SJSA1 (cell line): ENCODE measurements around the gene GPC4. TPM values are rescaled to one million over a fixed set of nuclear protein-coding genes. Genes with fewer than 3 reads are reported as not detected.
A peak's percentile ranks its signal among the peaks of the same experiment; 100 is the strongest.
"Not testable (repeated sequence)": the region's sequence is repeated elsewhere in the genome, so short reads cannot be mapped to it uniquely, and the experiment has no call there.

ENCODE experiments used
- DNase-seq, 2 experiments: peaks; one replicate each; pipeline ENCODE4 v3.0.0-alpha.2; 2015 to 2020; ENCODE audit warnings: low spot score in 2 of 2, low read depth in 1 of 2
- H3K27ac ChIP-seq: fragments of 250-450 bp; sonication (Bioruptor Pico); 2 replicates; pipeline ENCODE4 v1.5.1; 2020; ENCODE audit warnings: mild to moderate bottlenecking, moderate library complexity
- H3K27me3 ChIP-seq: fragments of 250-450 bp; sonication (Bioruptor Pico); replicated peaks from 2 replicates; pipeline ENCODE4 v1.5.1; 2020; ENCODE audit warnings: mild to moderate bottlenecking, moderate library complexity
- H3K36me3 ChIP-seq: fragments of 250-450 bp; sonication (Bioruptor Pico); 2 replicates; pipeline ENCODE4 v1.5.1; 2020; ENCODE audit warnings: mild to moderate bottlenecking
- H3K4me1 ChIP-seq: fragments of 250-450 bp; sonication (Bioruptor Pico); replicated peaks from 2 replicates; pipeline ENCODE4 v1.6.1; 2021; ENCODE audit warnings: mild to moderate bottlenecking
- H3K4me3 ChIP-seq: fragments of 250-450 bp; sonication (Bioruptor Pico); 2 replicates; pipeline ENCODE4 v1.5.1; 2020; ENCODE audit warnings: mild to moderate bottlenecking
- H3K9me3 ChIP-seq: fragments of 250-450 bp; sonication (Bioruptor Pico); replicated peaks from 2 replicates; pipeline ENCODE4 v1.5.1; 2020; ENCODE audit warnings: mild to moderate bottlenecking
- total RNA-seq: library from RNA; depleted of rRNA; stranded (reverse); fragments of >200 nt; shearing (Covaris generic); gene quantifications from 2 replicates; pipeline ENCODE4 v1.2.3, GENCODE V29; 2014

GPC4 gene
- total RNA-seq, 1 experiment from 2014 or later, result 25.8 TPM

DNA sequence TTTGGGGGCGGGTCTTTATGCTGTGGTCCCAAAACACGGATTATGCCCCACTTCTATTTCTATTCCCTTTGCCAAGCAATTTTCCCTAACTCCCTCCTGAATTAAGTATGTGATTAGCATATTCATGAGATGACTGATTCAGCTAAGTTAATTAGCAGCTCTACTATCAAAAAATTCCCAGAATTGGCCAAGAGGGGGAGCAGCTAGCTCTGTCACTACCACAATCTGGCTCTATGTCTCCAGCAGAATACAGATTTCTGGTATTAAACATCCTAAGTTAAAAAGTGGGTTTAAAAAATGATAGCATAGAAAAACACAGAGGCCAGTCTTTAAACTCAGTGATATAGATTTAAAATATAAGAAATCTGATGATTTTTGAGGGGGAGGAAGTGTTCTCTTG is 80.3 kb downstream of the GPC4 start:
- no peaks in the 10 kb centered on the region for H3K27me3 ChIP-seq
- no peak overlapping the region for H3K27ac ChIP-seq
- DNase-seq, result peak in 1 of 2 experiments; percentile 8
- no peaks in the 10 kb centered on the region for H3K4me1 ChIP-seq
- no peaks in the 10 kb centered on the region for H3K9me3 ChIP-seq
- H3K36me3 ChIP-seq, result peaks cover 7% of the 10 kb centered on the region; the same call in 1 of the 2 replicates
- H3K4me3 ChIP-seq, result no peak overlapping the region

DNA sequence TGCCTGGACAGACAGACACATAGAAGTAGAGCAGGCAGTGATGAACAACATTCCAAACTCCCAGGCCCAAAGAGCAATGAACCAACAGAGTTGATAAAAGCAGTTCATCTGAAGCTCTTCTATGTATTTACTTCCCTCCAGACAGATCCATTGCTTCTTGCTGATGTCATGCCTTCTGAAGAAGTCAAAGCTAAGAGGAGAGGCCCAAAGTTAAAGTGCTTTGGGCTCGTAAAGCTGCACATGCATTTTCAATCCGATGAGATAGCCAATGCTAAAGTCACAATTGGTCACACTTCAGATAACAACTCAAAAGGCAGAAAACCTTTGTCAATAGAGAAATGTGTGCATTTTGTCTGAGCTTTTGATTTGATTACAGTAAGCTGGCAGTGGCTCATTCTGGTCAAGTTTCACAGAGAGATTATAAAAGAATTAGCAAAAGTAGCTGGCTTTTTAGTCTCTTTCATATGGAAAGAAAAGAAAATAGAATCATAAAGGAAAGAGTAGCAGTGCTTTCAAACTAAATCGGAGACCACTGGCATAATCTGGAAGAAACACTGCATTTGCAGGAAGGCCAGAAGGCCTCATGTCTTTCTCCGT is 82.0 kb downstream of the GPC4 start:
- no peak for DNase-seq
- peaks cover 2% of the 10 kb centered on the region; the same call in 1 of the 2 replicates for H3K36me3 ChIP-seq
- H3K9me3 ChIP-seq, result no peaks in the 10 kb centered on the region
- H3K27ac ChIP-seq, result no peak overlapping the region
- no peak overlapping the region for H3K4me3 ChIP-seq
- no peaks in the 10 kb centered on the region for H3K27me3 ChIP-seq
- no peaks in the 10 kb centered on the region for H3K4me1 ChIP-seq

DNA sequence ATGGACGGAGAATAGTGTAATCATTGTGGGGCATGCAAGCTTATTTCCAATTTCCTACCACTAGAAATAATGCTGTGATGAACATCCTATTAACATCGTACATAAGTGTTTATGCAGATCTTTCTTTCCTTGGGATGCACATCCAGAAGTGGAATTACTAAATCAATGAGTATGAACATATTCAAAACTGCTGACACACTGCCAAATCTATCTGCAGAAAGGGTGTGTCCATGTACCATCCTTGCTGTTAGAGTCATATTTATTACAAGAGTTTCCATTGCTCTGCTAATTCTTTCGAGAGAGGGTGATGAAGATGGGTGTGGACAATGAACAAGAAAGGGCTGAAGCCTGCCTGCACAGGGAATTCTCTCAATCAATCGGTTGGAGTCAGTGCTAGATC is 82.6 kb downstream of the GPC4 start:
- Histone ChIP-seq H3K9me3 (no peaks in the 10 kb centered on the region), H3K4me3 (no peak overlapping the region), H3K27ac (no peak overlapping the region), H3K4me1 (no peaks in the 10 kb centered on the region), H3K36me3 (no peaks in the 10 kb centered on the region), H3K27me3 (no peaks in the 10 kb centered on the region)
- no peak for DNase-seq

DNA sequence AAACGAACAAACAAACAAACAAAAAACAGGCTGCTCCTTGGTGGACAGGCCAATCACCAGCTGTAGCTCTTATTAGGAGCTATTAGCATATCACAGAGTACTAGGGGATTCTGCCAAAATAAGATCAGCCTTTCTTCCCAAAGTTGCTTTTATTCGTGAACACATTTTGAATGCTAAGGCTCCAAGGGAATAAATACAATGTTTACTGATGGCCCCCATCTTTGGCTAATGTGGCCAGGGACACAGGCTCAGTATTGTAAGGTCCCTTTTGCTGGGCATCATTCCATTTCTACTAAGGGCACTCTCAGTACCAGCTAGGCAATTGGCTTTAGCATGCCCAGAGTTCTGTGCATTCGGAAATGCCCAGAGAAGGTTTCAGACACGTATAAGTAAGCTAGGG is 84.3 kb downstream of the GPC4 start:
- DNase-seq, result no peak
- Histone ChIP-seq H3K4me3 (no peak overlapping the region), H3K36me3 (no peaks in the 10 kb centered on the region), H3K9me3 (no peaks in the 10 kb centered on the region), H3K27me3 (no peaks in the 10 kb centered on the region), H3K27ac (no peak overlapping the region), H3K4me1 (peaks cover 9% of the 10 kb centered on the region)

DNA sequence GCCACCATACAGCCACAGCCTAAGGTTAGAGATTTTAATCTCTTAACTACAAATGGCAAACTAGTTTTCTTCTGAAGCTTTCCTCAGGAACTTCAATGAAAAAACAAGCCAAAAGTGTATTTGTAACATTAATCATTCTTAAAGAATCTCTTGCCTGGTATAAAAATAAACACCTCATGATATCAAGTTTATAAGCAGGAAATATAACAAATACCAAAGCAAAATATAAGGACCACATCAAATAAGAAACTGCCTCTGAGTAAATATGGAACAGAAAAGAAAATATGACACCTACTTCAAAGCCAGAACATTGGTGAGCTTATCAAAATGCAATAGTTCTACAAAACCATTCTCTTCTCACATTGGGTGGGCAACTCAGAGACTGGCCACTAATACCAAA is 89.9 kb downstream of the GPC4 start:
- DNase-seq, result peak in 1 of 2 experiments; percentile 65
- Histone ChIP-seq H3K9me3 (no peaks in the 10 kb centered on the region), H3K27ac (no peak overlapping the region), H3K27me3 (no peaks in the 10 kb centered on the region), H3K4me3 (no peak overlapping the region), H3K4me1 (peaks cover 17% of the 10 kb centered on the region), H3K36me3 (peaks cover 2% of the 10 kb centered on the region; the same call in 1 of the 2 replicates)

DNA sequence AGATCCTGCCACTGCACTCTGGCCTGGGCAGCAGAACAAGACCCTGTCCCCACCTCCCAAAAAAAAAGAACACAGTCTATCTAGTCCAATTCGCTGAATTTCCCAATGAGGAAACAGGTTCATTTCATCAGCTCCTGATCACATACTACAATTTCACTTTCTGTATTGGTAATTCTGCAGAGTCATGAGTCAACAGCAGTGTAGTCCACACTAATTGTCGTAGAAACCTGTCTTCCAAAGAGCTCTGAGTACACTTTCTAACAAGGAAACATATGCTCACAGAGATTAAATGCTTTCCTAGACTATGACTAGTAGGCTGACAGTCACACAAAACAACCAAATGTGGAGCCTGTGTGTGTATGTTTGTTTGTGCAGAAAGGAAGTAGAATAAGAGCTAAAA is 91.9 kb downstream of the GPC4 start:
- Histone ChIP-seq H3K4me1 (peaks cover 17% of the 10 kb centered on the region), H3K36me3 (peaks cover 2% of the 10 kb centered on the region; the same call in 1 of the 2 replicates), H3K27ac (no peak overlapping the region), H3K27me3 (no peaks in the 10 kb centered on the region), H3K4me3 (no peak overlapping the region), H3K9me3 (no peaks in the 10 kb centered on the region)
- no peak for DNase-seq

DNA sequence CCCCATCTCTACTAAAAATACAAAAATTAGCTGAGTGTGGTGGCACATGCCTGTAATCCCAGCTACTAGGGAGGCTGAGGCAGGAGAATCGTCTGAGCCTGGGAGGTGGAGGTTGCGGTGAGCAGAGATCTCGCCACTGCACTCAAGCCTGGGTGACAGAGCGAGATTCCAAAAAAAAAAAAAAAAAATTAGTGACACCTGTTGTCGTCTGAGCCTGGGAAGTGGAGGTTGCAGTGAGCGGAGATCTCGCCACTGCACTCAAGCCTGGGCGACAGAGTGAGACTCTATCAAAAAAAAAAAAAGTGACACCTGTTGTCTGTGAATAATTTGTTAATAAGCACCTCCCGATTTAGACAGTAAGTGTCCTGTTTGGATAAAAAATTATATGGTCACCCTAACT is 93.0 kb downstream of the GPC4 start:
- H3K4me3 ChIP-seq, H3K9me3 ChIP-seq, H3K27me3 ChIP-seq, H3K27ac ChIP-seq, DNase-seq, H3K36me3 ChIP-seq: not testable (repeated sequence)
- peaks cover 17% of the 10 kb centered on the region for H3K4me1 ChIP-seq

DNA sequence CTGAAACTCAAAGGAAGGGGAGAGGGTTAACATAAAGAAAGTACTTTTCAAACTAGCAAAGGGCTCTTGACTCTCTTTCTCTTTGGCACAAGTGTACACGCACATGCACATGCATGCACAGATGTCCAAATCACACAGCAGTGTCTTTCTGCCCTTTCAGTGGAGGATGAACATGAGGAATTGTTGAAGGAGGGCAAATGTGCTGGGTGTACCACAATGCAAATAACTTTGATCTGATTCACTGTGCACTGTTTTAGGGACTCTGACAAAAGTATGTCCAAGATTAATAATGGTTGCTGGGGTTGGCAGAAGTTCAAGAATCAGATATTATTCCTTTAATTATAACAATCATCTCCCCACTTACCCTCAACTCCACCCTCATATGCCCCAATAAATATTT is 93.8 kb downstream of the GPC4 start:
- Histone ChIP-seq H3K27me3 (no peaks in the 10 kb centered on the region), H3K36me3 (peaks cover 2% of the 10 kb centered on the region; the same call in 1 of the 2 replicates), H3K27ac (no peak overlapping the region), H3K4me3 (no peak overlapping the region), H3K9me3 (no peaks in the 10 kb centered on the region), H3K4me1 (peaks cover 13% of the 10 kb centered on the region)
- DNase-seq, result no peak

DNA sequence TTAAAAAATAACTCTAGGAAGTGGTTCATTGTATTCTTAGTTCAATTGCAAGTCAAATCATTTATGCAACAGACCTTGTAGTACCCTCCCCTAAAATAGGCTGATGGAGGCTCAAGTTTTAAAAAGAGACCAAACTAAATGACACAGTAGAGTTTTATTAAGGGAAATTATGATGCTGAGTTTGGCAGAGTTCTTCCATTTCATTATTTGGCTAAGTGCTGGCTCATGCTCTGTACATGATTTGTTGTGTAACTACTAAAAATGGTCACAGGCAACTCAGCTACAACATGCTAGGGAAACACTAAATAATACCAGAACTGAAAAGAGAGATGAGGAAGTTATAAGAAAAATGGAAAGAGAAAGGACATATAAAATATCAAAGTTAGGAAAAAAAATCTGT is 101.0 kb downstream of the GPC4 start:
- Histone ChIP-seq H3K36me3 (no peaks in the 10 kb centered on the region; the same call in 1 of the 2 replicates), H3K27ac (no peak overlapping the region), H3K4me1 (no peaks in the 10 kb centered on the region), H3K4me3 (no peak overlapping the region), H3K27me3 (no peaks in the 10 kb centered on the region), H3K9me3 (no peaks in the 10 kb centered on the region)
- no peak for DNase-seq

DNA sequence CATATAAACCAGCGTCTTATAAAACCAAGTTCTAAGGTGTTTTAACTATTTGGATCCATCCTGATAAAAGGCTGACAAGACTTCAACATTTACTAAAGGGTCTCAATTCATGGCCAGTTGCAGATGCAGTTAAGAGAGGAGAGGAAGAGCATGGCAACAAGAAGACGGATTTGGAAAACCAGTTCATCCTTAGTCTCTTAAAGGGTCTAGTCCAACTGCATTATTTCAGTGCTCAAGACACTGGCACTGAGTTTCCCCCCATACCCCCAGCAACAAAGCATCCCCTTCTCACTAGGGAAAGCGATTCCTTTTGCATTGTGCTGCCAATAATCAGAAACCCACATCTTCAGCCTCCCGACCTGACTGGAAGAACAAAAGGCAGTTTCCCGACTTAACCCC is 106.8 kb downstream of the GPC4 start:
- Histone ChIP-seq H3K4me3 (no peak overlapping the region), H3K9me3 (no peaks in the 10 kb centered on the region), H3K36me3 (peaks cover 19% of the 10 kb centered on the region), H3K4me1 (peaks cover 16% of the 10 kb centered on the region), H3K27me3 (no peaks in the 10 kb centered on the region), H3K27ac (no peak overlapping the region)
- no peak for DNase-seq

DNA sequence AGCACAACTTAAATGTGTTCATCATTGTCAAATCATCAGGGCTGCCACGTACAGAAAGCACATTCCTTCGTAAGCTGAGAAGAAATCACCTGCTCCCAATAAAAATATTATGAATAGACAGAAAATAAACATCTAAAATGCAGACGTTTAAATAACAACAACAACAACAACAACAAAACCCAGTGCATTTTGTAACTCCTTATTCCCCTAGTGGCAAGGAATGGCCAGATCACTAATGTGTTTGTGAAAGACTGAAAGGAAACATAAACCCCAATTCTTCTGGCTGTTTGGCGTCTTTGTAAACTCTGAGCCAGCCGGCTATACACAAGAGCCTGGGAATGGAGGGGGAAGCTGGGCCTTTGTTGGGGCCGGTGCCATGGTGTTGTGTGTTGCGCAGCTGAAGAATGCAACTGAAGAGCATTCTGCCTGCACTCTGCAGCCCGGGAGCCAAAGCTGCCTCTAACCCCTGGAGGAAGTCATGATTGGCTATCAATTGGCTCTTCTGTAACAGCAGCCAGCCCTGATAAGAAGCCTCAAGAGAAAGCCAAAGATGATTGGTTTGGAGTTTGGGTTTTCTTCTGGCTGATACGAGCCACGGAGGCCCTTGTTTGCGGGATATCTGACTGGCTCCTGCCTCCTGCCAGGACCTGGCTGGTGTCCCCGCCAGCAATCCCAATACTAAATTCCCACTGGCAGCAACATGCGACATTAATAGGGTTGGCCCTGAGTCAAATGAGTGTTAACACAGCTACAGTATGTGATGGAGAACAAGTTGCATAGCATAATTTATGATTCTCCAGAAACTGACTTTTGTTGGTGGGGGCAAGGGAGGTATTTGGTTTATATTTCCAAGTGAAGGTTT is 107.4 kb downstream of the GPC4 start:
- no peaks in the 10 kb centered on the region for H3K27me3 ChIP-seq
- H3K9me3 ChIP-seq, result no peaks in the 10 kb centered on the region
- no peak overlapping the region for H3K27ac ChIP-seq
- H3K4me3 ChIP-seq, result no peak overlapping the region
- H3K36me3 ChIP-seq, result peaks cover 25% of the 10 kb centered on the region
- H3K4me1 ChIP-seq, result peaks cover 21% of the 10 kb centered on the region
- no peak for DNase-seq

DNA sequence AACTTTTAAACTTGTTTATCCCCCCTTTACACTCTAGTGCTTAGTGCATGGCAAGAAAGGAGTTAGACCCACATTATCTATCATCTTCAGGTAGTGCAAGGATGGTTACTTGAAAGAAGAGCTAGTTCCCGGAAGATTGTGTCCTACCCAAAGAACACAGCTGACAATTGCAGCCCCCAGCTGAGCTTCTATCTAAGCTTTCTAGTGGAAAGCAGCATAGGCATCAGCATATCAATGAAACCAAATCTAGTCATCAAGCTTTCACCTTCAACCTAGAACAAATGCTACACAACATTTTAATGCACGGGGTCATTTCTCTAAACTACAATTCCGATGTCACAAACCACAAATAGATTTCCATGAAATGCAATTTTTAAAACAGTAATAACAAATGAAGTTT is 108.2 kb downstream of the GPC4 start:
- no peak for DNase-seq
- no peaks in the 10 kb centered on the region for H3K9me3 ChIP-seq
- no peak overlapping the region for H3K27ac ChIP-seq
- H3K27me3 ChIP-seq, result no peaks in the 10 kb centered on the region
- no peak overlapping the region for H3K4me3 ChIP-seq
- peaks cover 32% of the 10 kb centered on the region for H3K36me3 ChIP-seq
- peaks cover 21% of the 10 kb centered on the region for H3K4me1 ChIP-seq

DNA sequence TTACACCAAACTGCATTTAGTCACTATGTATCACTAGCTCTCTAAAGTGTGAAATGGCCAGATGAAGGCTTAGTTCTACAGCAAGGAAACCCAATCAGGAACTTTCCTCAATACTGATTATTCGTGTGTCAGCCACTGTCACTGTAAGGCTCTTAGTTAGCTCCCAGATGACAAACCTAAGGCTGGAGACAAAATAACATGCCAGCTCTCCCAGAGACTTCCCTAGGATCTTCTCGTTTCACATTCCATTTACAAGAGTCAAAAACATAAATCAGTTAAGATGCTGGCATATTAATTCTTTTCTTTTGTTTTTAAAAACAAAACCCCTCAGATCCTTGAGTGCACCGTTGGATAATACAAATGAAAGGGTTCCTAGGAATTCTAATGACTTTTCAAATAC is 109.0 kb downstream of the GPC4 start:
- peaks cover 34% of the 10 kb centered on the region for H3K36me3 ChIP-seq
- no peaks in the 10 kb centered on the region for H3K27me3 ChIP-seq
- DNase-seq, result no peak
- peaks cover 21% of the 10 kb centered on the region for H3K4me1 ChIP-seq
- no peaks in the 10 kb centered on the region for H3K9me3 ChIP-seq
- H3K4me3 ChIP-seq, result no peak overlapping the region
- H3K27ac ChIP-seq, result no peak overlapping the region

DNA sequence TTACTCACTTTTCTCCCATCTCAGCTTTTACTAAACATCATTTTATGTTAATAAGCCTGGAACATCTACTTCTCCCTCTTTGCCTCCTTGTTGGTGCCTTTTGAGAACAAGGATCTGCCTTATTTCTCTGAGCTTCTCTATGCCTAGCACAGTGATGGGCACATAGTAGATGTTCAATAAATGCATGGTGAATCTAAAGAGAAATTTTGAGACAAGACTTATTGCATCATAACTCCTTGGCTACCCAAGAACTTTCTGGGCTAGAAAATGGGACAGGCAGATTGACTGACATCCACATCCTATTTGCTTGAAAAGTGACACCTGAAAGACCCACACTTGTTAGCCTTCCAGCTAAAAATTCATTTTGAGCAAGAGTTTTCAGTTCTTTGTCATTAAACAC is 109.9 kb downstream of the GPC4 start:
- DNase-seq, result no peak
- Histone ChIP-seq H3K27me3 (no peaks in the 10 kb centered on the region), H3K27ac (no peak overlapping the region), H3K4me1 (peaks cover 21% of the 10 kb centered on the region), H3K36me3 (peaks cover 34% of the 10 kb centered on the region), H3K4me3 (no peak overlapping the region), H3K9me3 (no peaks in the 10 kb centered on the region)
